Activated naive CD8-positive, alpha-beta T cell treated with anti-CD3 and anti-CD28 coated beads for 36 hours (primary cell): ENCODE measurements around the gene PTPRN. TPM values are rescaled to one million over a fixed set of nuclear protein-coding genes. Genes with fewer than 3 reads are reported as not detected.

ENCODE experiments used
- DNase-seq: peaks from one replicate; pipeline ENCODE4 v3.0.0; 2021
- H3K27ac Mint-ChIP-seq: one replicate; pipeline ENCODE4 v1.8.0; 2022; ENCODE audit warnings: mild to moderate bottlenecking, moderate library complexity, mixed read lengths
- H3K27me3 Mint-ChIP-seq: one replicate; pipeline ENCODE4 v1.8.0; 2022; ENCODE audit warnings: mild to moderate bottlenecking, mixed read lengths
- H3K36me3 Mint-ChIP-seq: one replicate; pipeline ENCODE4 v1.8.0; 2021; ENCODE audit warnings: mild to moderate bottlenecking, mixed read lengths
- H3K4me1 Mint-ChIP-seq: one replicate; pipeline ENCODE4 v1.8.0; 2021; ENCODE audit warnings: mixed read lengths
- H3K4me3 Mint-ChIP-seq: one replicate; pipeline ENCODE4 v1.8.0; 2022; ENCODE audit warnings: mild to moderate bottlenecking, moderate library complexity, mixed read lengths
- H3K9me3 Mint-ChIP-seq: one replicate; pipeline ENCODE4 v1.8.0; 2022; ENCODE audit warnings: mixed read lengths
- total RNA-seq, 2 experiments: library from RNA; stranded (reverse); gene quantifications; one replicate each; pipeline ENCODE4 v1.2.3, GENCODE V29; 2021

Gene PTPRN
- total RNA-seq, 2 experiments from 2014 or later, result 1.7 to 2.5 TPM

DNA sequence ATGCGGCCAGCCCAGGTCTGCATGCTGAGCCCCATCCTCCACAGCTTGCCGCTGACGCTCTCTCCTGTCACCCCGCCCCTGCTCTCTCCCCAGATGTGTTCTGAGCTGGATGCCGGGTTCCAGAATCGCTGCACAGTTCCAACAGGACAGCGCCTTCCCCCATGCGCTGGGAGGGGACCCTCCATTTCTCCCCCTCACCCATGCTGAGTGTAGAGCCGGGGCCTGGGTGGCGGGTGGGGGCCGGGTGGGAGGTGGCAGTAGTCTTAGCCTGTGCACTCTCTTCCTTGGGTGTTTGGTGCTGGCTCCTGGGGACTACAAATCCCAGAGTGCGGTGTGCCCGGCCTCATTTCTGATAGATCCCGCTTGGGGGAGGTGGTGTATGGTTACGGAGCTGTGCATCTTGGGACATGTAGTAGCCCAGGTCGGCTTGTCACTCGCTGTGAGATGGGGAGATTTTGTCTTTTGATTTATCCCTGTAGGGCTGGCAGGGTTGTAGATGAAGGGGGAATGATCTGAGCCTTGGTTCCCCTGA, 23.2 kb downstream of the PTPRN start:
- no peak for DNase-seq
- Mint-ChIP-seq H3K27ac (no peak overlapping the region), H3K4me3 (no peak overlapping the region), H3K4me1 (peaks cover 14% of the 10 kb centered on the region), H3K27me3 (no peaks in the 10 kb centered on the region), H3K9me3 (no peaks in the 10 kb centered on the region), H3K36me3 (peaks cover 11% of the 10 kb centered on the region)

- Mint-ChIP-seq H3K4me3 (no peak overlapping the region), H3K9me3 (no peaks in the 10 kb centered on the region), H3K27me3 (no peaks in the 10 kb centered on the region), H3K36me3 (peaks cover 13% of the 10 kb centered on the region), H3K4me1 (peaks cover 20% of the 10 kb centered on the region), H3K27ac (no peak overlapping the region)
- no peak for DNase-seq
These were observed 23.8 kb downstream of the PTPRN start for GRCh38 chr2:219285373-219285735.

DNA sequence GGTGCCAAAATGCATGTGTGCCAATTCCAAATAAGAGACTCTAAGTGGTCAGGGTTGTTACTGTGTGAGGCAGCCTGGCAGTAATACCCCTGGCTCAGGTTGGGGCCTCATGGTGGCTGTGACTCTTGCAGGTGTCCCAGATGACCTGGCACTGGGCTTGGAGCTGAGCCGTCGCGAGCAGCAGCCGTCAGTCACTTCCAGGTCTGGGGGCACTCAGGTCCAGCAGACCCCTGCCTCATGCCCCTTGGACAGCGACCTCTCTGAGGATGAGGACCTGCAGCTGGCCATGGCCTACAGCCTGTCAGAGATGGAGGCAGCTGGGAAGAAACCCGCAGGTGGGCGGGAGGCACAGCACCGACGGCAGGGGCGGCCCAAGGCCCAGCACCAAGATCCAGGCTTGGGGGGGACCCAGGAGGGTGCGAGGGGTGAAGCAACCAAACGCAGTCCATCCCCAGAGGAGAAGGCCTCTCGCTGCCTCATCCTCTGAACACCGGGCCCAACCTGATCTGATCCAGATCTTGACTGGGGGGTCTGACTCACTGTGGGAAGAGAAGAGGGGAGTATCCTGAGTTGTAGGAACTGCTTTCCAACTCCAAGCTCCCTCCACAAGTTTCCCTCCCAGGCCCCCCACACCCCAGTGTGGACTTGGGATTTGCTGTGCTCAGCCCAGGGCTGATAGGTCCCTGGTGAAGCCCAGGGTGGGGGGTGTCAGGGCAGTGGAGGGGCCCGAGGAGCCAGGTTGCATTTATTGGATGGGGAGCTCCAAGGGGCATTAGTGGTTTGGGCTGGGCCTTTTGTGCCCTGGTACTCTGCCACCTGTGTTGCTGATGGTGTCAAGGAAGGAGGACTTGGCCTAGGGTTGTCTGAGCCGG, 24.5 kb downstream of the PTPRN start:
- Mint-ChIP-seq H3K9me3 (no peaks in the 10 kb centered on the region), H3K4me3 (no peak overlapping the region), H3K4me1 (peaks cover 26% of the 10 kb centered on the region), H3K27me3 (no peaks in the 10 kb centered on the region), H3K36me3 (peaks cover 16% of the 10 kb centered on the region), H3K27ac (no peak overlapping the region)
- no peak for DNase-seq

DNA sequence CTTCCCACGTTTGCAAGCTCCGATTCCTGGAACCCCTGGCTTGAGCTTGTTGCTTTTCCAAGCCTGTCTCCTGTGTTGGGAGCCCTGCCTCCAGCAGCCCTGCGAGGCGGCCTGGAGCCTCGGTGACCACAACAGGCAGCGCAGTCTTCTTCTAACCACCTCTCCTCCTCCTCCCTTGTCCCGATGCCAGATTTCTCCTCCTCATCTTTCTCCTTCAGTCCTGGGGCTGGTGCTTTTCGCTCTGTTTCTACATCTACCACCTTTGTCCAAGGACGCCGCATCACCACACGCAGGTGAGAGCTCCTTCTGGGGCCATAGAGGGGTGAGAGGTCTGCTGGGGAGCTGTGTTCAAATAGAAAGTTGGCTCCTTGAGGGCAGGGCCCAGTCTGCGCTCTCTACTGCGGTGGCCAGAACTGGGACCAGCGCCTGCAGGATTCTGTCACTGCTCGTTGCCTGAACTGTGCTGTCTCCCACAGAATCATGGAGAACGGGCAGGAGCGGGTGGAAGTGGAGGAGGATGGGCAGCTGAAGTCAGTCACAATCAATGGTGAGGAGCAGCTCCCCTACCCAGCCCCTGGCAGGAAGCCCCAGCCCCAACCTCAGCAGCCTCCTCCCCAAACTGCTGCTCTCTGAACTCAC, 26.1 kb downstream of the PTPRN start:
- no peak for DNase-seq
- H3K9me3 Mint-ChIP-seq, result no peaks in the 10 kb centered on the region
- H3K4me1 Mint-ChIP-seq, result peaks cover 36% of the 10 kb centered on the region
- H3K27me3 Mint-ChIP-seq, result no peaks in the 10 kb centered on the region
- peaks cover 16% of the 10 kb centered on the region for H3K36me3 Mint-ChIP-seq
- no peak overlapping the region for H3K4me3 Mint-ChIP-seq
- H3K27ac Mint-ChIP-seq, result no peak overlapping the region

- Mint-ChIP-seq H3K9me3 (no peaks in the 10 kb centered on the region), H3K4me1 (peaks cover 43% of the 10 kb centered on the region), H3K27me3 (no peaks in the 10 kb centered on the region), H3K4me3 (no peak overlapping the region), H3K27ac (no peak overlapping the region), H3K36me3 (peaks cover 16% of the 10 kb centered on the region)
- DNase-seq, result no peak
These were observed 26.8 kb downstream of the PTPRN start for GRCh38 chr2:219282375-219282774.

- Mint-ChIP-seq H3K4me3 (no peak overlapping the region), H3K27me3 (no peaks in the 10 kb centered on the region), H3K27ac (no peak overlapping the region), H3K9me3 (no peaks in the 10 kb centered on the region), H3K36me3 (peaks cover 16% of the 10 kb centered on the region), H3K4me1 (peaks cover 45% of the 10 kb centered on the region)
- no peak for DNase-seq
These were observed 27.6 kb downstream of the PTPRN start for GRCh38 chr2:219281588-219281987.

- Mint-ChIP-seq H3K27ac (peak overlapping the region; percentile 57), H3K27me3 (no peaks in the 10 kb centered on the region), H3K4me3 (peak overlapping the region; percentile 91), H3K4me1 (peaks cover 45% of the 10 kb centered on the region), H3K36me3 (peaks cover 16% of the 10 kb centered on the region), H3K9me3 (no peaks in the 10 kb centered on the region)
- DNase-seq, result no peak
These were observed 28.6 kb downstream of the PTPRN start for GRCh38 chr2:219280651-219281050.

GRCh38 chr2:219279916-219280516, 29.2 kb downstream of the PTPRN start:
- H3K4me1 Mint-ChIP-seq, result peaks cover 43% of the 10 kb centered on the region
- peak overlapping the region; percentile 91 for H3K4me3 Mint-ChIP-seq
- H3K27me3 Mint-ChIP-seq, result no peaks in the 10 kb centered on the region
- H3K36me3 Mint-ChIP-seq, result peaks cover 16% of the 10 kb centered on the region
- DNase-seq, result no peak
- H3K9me3 Mint-ChIP-seq, result no peaks in the 10 kb centered on the region
- H3K27ac Mint-ChIP-seq, result peak overlapping the region; percentile 97

- H3K27ac Mint-ChIP-seq, result peak within 1 kb of the TSS; percentile 97
- H3K4me1 Mint-ChIP-seq, result peaks cover 43% of the 10 kb centered on the region
- peak within 1 kb of the TSS; percentile 91 for H3K4me3 Mint-ChIP-seq
These were observed 29.9 kb downstream of the PTPRN start, which contains the start of gene DNAJB2 for GRCh38 chr2:219279151-219279915. DNAJB2 (plus strand) TSS chr2:219279366; CDS start chr2:219279834, 468 bp downstream.

GRCh38 chr2:219278655-219279150, 30.5 kb downstream of the PTPRN start:
- Mint-ChIP-seq H3K9me3 (no peaks in the 10 kb centered on the region), H3K27ac (peak overlapping the region; percentile 92), H3K4me1 (peaks cover 43% of the 10 kb centered on the region), H3K27me3 (no peaks in the 10 kb centered on the region), H3K4me3 (peak overlapping the region; percentile 78), H3K36me3 (peaks cover 15% of the 10 kb centered on the region)
- no peak for DNase-seq

More at GRCh38 chr2:219279151-219279915, 29.9 kb downstream of the PTPRN start, which contains the start of gene DNAJB2:
- Mint-ChIP-seq H3K36me3 (peaks cover 16% of the 10 kb centered on the region), H3K27me3 (no peaks in the 10 kb centered on the region), H3K9me3 (no peaks in the 10 kb centered on the region)
- peak; percentile 100 for DNase-seq

GRCh38 chr2:219277703-219278654, 31.2 kb downstream of the PTPRN start:
- DNase-seq, result peak; percentile 74
- no peaks in the 10 kb centered on the region for H3K27me3 Mint-ChIP-seq
- no peaks in the 10 kb centered on the region for H3K9me3 Mint-ChIP-seq
- peaks cover 43% of the 10 kb centered on the region for H3K4me1 Mint-ChIP-seq
- H3K4me3 Mint-ChIP-seq, result peak overlapping the region; percentile 78
- H3K27ac Mint-ChIP-seq, result peak overlapping the region; percentile 92
- H3K36me3 Mint-ChIP-seq, result peaks cover 12% of the 10 kb centered on the region

DNA sequence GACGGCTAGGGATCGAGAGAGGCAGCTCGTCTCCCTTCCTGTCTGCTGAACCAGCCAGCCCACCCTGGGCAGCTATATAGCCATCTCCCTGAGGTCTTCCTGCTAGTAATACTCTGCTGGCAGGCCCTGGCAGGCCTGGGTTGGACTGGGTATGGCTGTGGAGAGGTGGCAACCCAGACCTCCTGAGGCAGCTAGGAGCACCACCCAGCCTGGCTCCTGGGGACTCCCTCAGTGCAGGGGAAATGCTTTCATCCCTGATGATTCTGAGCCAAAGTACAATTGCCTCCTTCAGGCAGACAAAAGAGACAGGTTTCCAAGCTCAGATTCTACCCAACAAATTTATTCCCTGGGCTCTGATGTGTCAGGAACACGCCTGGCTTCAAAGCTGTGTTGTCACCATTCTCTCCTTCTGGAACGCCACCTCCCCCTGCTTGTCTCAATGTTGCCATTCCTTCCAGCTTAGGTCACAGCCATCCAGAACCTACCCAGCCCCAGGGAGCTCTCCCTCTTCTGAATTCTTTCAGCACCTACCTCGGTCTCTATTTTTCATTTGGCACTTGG, 34.8 kb downstream of the PTPRN start:
- Mint-ChIP-seq H3K27ac (no peak overlapping the region), H3K4me3 (no peak overlapping the region), H3K4me1 (peaks cover 19% of the 10 kb centered on the region), H3K36me3 (no peaks in the 10 kb centered on the region), H3K9me3 (no peaks in the 10 kb centered on the region), H3K27me3 (no peaks in the 10 kb centered on the region)
- no peak for DNase-seq

DNA sequence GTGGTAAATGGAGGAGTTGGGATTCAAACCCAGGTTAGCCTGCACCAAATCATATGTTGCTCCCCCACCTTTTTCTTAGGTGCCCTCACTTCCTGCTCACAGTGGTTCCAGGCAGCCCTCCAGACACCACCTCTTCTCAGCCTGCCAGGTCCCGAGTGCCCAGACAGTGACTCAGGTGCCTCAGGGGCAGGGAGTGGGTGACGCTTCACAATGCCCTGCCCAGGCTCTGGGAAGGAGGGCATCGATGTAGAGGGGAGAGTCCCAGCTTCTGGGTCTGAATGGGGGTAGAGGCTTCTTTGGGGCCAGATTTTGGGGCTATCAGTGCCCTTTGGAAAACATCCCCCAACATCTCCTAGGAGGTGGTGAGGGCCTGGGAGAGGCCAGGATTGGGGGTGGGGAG, 35.3 kb downstream of the PTPRN start:
- DNase-seq, result no peak
- no peak overlapping the region for H3K4me3 Mint-ChIP-seq
- no peaks in the 10 kb centered on the region for H3K36me3 Mint-ChIP-seq
- H3K9me3 Mint-ChIP-seq, result no peaks in the 10 kb centered on the region
- peaks cover 19% of the 10 kb centered on the region for H3K4me1 Mint-ChIP-seq
- no peaks in the 10 kb centered on the region for H3K27me3 Mint-ChIP-seq
- no peak overlapping the region for H3K27ac Mint-ChIP-seq
